ENCODE measurements around the gene PAQR9. TPM values are rescaled to one million over a fixed set of nuclear protein-coding genes. Genes with fewer than 3 reads are reported as not detected.

Gene PAQR9
- total and polyA plus RNA-seq, 9 of the 15 experiments (the other 6 are each of a cell fraction or from before 2014, with no cell fraction given) = 0.04 to 0.58 (median 0.22) TPM

DNA sequence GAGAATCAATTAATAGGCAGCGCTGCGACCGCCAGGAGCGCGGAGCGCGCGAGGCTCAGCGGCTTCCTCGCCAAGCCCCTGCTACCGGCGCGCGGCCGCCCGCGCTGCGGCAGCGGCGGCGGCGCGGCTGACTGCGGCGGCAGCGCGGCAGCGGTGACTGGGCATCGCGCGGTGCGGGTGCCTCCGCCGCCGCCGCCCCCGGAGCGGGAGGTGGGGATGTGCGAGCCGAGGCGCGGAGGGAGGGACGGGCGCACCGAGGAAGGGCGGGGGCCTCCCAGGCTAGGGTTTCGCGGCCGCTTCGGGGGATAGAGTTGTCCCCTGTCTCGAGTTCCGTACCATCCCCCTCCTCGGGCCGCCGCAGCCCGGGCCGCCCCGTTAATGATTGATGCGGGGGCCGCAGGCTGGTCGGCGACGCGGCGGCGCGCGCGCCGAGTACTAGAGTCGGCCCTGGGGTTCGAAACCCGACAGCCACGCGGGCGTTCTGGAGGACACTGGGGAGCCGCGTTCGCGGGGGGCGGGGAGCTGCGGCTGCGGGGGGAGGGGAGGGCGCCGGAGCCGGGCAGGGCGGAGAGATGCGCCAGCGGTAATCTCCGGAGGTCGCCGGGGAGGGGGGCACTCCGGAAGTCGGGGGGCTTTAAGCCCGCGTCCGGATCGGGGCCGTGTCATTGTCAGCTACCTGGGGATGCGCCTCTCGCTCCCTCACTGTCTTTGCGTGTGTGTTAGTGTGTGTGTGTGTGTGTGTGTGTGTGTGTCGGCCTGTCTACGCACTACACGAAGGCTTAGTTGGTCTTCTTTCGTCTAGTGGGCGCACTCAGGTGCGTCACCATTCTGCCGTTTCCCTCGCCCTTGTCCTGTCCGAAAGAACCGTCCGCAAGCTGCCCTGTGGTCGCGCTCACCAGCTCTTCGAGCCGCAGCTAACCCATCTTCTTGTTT, at the start of gene PAQR9 (continued):
- TF ChIP-seq, protein P1, sequence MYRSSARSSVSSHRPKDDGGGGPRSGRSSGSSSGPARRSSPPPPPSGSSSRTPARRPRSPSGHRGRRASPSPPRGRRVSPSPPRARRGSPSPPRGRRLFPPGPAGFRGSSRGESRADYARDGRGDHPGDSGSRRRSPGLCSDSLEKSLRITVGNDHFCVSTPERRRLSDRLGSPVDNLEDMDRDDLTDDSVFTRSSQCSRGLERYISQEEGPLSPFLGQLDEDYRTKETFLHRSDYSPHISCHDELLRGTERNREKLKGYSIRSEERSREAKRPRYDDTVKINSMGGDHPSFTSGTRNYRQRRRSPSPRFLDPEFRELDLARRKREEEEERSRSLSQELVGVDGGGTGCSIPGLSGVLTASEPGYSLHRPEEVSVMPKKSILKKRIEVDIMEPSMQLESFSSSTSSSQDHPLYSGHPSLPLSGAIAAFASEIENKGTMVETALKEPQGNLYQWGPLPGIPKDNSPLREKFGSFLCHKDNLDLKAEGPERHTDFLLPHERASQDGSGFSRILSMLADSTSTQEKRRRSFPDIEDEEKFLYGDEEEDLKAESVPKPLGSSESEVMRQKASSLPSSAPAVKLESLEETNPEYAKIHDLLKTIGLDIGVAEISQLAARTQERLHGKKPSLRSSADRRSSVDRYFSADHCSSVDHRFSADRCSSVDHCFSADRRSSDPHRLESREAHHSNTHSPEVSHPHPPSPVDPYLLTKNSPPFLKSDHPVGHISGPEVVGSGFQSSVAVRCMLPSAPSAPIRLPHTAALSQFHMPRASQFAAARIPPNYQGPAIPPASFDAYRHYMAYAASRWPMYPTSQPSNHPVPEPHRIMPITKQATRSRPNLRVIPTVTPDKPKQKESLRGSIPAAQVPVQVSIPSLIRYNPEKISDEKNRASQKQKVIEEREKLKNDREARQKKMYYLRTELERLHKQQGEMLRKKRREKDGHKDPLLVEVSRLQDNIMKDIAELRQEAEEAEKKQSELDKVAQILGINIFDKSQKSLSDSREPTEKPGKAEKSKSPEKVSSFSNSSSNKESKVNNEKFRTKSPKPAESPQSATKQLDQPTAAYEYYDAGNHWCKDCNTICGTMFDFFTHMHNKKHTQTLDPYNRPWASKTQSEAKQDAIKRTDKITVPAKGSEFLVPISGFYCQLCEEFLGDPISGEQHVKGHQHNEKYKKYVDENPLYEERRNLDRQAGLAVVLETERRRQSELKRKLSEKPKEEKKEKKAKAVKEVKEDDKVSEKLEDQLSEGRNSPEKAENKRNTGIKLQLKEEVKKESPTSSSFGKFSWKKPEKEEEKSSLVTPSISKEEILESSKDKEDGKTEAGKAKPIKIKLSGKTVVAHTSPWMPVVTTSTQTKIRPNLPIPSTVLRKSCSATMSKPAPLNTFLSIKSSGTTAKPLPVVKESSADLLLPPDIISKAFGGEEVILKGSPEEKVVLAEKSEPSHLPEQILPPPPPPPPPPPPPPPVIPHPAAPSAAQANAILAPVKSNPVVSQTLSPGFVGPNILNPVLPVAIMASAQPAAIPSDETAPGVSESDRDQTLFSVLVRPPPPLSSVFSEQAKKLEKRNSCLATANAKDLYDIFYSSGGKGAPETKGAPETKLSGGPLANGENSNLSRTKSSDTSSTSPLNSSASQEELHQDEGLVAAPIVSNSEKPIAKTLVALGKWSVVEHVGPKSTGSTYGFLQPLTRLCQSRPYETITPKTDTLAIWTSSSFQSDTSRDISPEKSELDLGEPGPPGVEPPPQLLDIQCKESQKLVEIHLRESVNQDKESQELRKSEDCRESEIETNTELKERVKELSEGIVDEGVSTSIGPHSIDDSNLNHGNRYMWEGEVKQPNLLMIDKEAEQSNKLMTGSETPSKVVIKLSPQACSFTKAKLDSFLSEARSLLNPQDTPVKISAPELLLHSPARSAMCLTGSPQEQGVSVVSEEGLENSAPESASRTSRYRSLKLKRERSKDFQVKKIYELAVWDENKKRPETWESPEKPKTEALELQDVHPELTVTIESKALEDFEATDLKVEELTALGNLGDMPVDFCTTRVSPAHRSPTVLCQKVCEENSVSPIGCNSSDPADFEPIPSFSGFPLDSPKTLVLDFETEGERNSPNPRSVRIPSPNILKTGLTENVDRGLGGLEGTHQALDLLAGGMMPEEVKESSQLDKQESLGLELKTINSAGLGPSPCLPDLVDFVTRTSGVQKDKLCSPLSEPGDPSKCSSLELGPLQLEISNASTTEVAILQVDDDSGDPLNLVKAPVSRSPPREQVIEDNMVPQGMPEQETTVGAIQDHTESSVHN (IDR thresholded peaks at IDR 0.05; ENCODE audit: borderline replicate concordance in 1 of 2, low read depth in 1 of 2) = no peak
- TF ChIP-seq TARDBP (IDR thresholded peaks at IDR 0.05) (no peak), ZBTB49 (CRISPR knock-in tag; IDR thresholded peaks at IDR 0.05; ENCODE audit: borderline replicate concordance) (no peak), PHB (CRISPR knock-in tag; IDR thresholded peaks at IDR 0.05) (no peak), DPF2 (IDR thresholded peaks at IDR 0.05) (no peak), FIP1L1 (IDR thresholded peaks at IDR 0.05; ENCODE audit: low read depth, low read length, poor library complexity, severe bottlenecking) (no peak), MAFK (IDR thresholded peaks at IDR 0.05; ENCODE audit: low read length) (no peak), ZNF592 (IDR thresholded peaks at IDR 0.05) (0 out of 2 replicates have a peak, but pooled peaks have one; percentile 48), ZNF507 (tag; conservative IDR thresholded peaks at IDR 0.05) (no peak)
- TF ChIP-seq, protein P2, sequence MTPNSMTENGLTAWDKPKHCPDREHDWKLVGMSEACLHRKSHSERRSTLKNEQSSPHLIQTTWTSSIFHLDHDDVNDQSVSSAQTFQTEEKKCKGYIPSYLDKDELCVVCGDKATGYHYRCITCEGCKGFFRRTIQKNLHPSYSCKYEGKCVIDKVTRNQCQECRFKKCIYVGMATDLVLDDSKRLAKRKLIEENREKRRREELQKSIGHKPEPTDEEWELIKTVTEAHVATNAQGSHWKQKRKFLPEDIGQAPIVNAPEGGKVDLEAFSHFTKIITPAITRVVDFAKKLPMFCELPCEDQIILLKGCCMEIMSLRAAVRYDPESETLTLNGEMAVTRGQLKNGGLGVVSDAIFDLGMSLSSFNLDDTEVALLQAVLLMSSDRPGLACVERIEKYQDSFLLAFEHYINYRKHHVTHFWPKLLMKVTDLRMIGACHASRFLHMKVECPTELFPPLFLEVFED (CRISPR knock-in tag; conservative IDR thresholded peaks at IDR 0.05) = no peak

Data from K562 (cell line).